Keratinocyte (primary cell): ENCODE data around the gene MORC4.

ENCODE experiments used
- CTCF ChIP-seq, 3 experiments: IDR thresholded peaks in 1 of 3; conservative IDR thresholded peaks in 1 of 3; optimal IDR thresholded peaks in 1 of 3; 2 replicates in 2 of 3; 3 replicates in 1 of 3; pipeline versions ENCODE3 to v1.5.1; 2011; ENCODE audit warnings: low read length in 3 of 3, mild to moderate bottlenecking in 3 of 3, moderate library complexity in 2 of 3, control low read depth in 1 of 3, inconsistent platforms in 1 of 3; ENCODE audit not compliant: insufficient read depth in 2 of 3; ENCODE audit errors: extremely low read depth in 1 of 3
- EZH2 ChIP-seq: IDR thresholded peaks from one replicate; pipeline ENCODE4 v1.6.1; 2012; ENCODE audit warnings: inconsistent platforms, mild to moderate bottlenecking, low read length, moderate library complexity

- TF ChIP-seq CTCF (optimal IDR thresholded peaks at IDR 0.05 in 1 of 3, IDR thresholded peaks at IDR 0.05 in 1 of 3, conservative IDR thresholded peaks at IDR 0.05 in 1 of 3; ENCODE audit: extremely low read depth in 1 of 3, insufficient read depth in 2 of 3, low read length in 3 of 3) (no peak), EZH2 (no peak)
Measured at GRCh38 chrX:106995678-106996077, 4.3 kb downstream of the MORC4 start.
